Limb (tissue), 2 donors: ENCODE measurements around the gene RSPH9.
A peak's percentile ranks its signal among the peaks of the same experiment; 100 is the strongest.

Experiments
- DNase-seq, 2 donors: peaks; one replicate each; pipeline ENCODE4 v3.0.0-alpha.2; 2016; ENCODE audit errors: extremely low spot score in 2 of 2

RSPH9 gene

GRCh38 chr6:43667245-43668150 is 22.7 kb downstream of the RSPH9 start:
- peak; percentile 76 to 91 for DNase-seq

GRCh38 chr6:43668151-43669028 is 23.6 kb downstream of the RSPH9 start:
- peak; percentile 53 to 71 for DNase-seq

GRCh38 chr6:43669050-43669921 is 24.4 kb downstream of the RSPH9 start:
- DNase-seq, result no peak

- no peak for DNase-seq
Measured at GRCh38 chr6:43669922-43670622, 25.2 kb downstream of the RSPH9 start.

GRCh38 chr6:43670623-43670986 is 25.8 kb downstream of the RSPH9 start:
- DNase-seq, result no peak

GRCh38 chr6:43671011-43671800 is 26.4 kb downstream of the RSPH9 start:
- DNase-seq, result no peak

GRCh38 chr6:43671801-43672690 is 27.2 kb downstream of the RSPH9 start:
- DNase-seq, result no peak

GRCh38 chr6:43673444-43674084 is 28.7 kb downstream of the RSPH9 start:
- no peak for DNase-seq

GRCh38 chr6:43674291-43674690 is 29.5 kb downstream of the RSPH9 start:
- DNase-seq, result no peak

GRCh38 chr6:43674921-43675320 is 30.1 kb downstream of the RSPH9 start:
- DNase-seq, result no peak

- DNase-seq, result no peak
Measured at GRCh38 chr6:43676962-43677606, 32.2 kb downstream of the RSPH9 start.

GRCh38 chr6:43677759-43678158 is 32.9 kb downstream of the RSPH9 start:
- no peak for DNase-seq

- no peak for DNase-seq
Measured at GRCh38 chr6:43678341-43678740, 33.5 kb downstream of the RSPH9 start.

GRCh38 chr6:43679057-43679456 is 34.2 kb downstream of the RSPH9 start:
- no peak for DNase-seq

- no peak for DNase-seq
Measured at GRCh38 chr6:43680308-43681200, 35.7 kb downstream of the RSPH9 start.

- DNase-seq, result no peak
Measured at GRCh38 chr6:43681303-43681702, 36.5 kb downstream of the RSPH9 start.
